Neural cell (in vitro differentiated cells): ENCODE results near the gene TIMM44.

Experiments
- CTCF ChIP-seq: fragments of 450-650 bp; IDR thresholded peaks from 2 replicates; pipeline ENCODE4 v1.5.1; 2014; ENCODE audit warnings: antibody characterized with exemption, mild to moderate bottlenecking, moderate library complexity; ENCODE audit not compliant: poor library complexity, severe bottlenecking
- EP300 ChIP-seq: fragments of 450-650 bp; conservative IDR thresholded peaks from 2 replicates; pipeline ENCODE4 v1.6.1; 2014; ENCODE audit warnings: antibody characterized with exemption, mild to moderate bottlenecking, moderate library complexity; ENCODE audit not compliant: poor library complexity, severe bottlenecking
- EZH2 ChIP-seq: fragments of 200-600, 300-800 bp; shearing (Covaris generic), sonication (generic); IDR thresholded peaks from 2 replicates; pipeline ENCODE4 v1.6.1; 2014; ENCODE audit warnings: antibody characterized with exemption, low read length, borderline replicate concordance, mild to moderate bottlenecking; ENCODE audit not compliant: insufficient read depth, poor library complexity, severe bottlenecking
- POLR2AphosphoS5 ChIP-seq: IDR thresholded peaks from 2 replicates; pipeline ENCODE4 v1.6.1; 2012
- TAF1 ChIP-seq: IDR thresholded peaks from 2 replicates; pipeline ENCODE4 v1.6.1; 2012; ENCODE audit warnings: low read depth

GRCh38 chr19:7932276-7932929, 11.1 kb downstream of the TIMM44 start:
- TF ChIP-seq CTCF (no peak), TAF1 (no peak), POLR2AphosphoS5 (no peak), EZH2 (no peak), EP300 (no peak)
